ENCODE measurements around the gene SFMBT2.

The SFMBT2 gene

GRCh38 chr10:7298495-7298894 is 112.3 kb downstream of the SFMBT2 start:
- DNase-seq (ENCODE audit: low read depth): no peak

- DNase-seq (ENCODE audit: low read depth): no peak
These were observed 113.7 kb downstream of the SFMBT2 start for GRCh38 chr10:7297094-7297493.

GRCh38 chr10:7296648-7297047 is 114.2 kb downstream of the SFMBT2 start:
- DNase-seq (ENCODE audit: low read depth): no peak

- DNase-seq (ENCODE audit: low read depth): no peak
These were observed 114.8 kb downstream of the SFMBT2 start for GRCh38 chr10:7296076-7296475.

- DNase-seq (ENCODE audit: low read depth): no peak
These were observed 117.4 kb downstream of the SFMBT2 start for GRCh38 chr10:7293378-7293920.

GRCh38 chr10:7291487-7292270 is 119.2 kb downstream of the SFMBT2 start:
- DNase-seq (ENCODE audit: low read depth): no peak

- DNase-seq (ENCODE audit: low read depth): no peak
These were observed 122.7 kb downstream of the SFMBT2 start for GRCh38 chr10:7288060-7288690.

- DNase-seq (ENCODE audit: low read depth): no peak
These were observed 123.5 kb downstream of the SFMBT2 start for GRCh38 chr10:7287377-7287776.

- no peak for DNase-seq (ENCODE audit: low read depth)
These were observed 125.1 kb downstream of the SFMBT2 start for GRCh38 chr10:7285522-7286322.

GRCh38 chr10:7283246-7283645 is 127.6 kb downstream of the SFMBT2 start:
- DNase-seq (ENCODE audit: low read depth): no peak

- no peak for DNase-seq (ENCODE audit: low read depth)
These were observed 128.4 kb downstream of the SFMBT2 start for GRCh38 chr10:7282457-7282856.

- DNase-seq (ENCODE audit: low read depth): no peak
These were observed 129.4 kb downstream of the SFMBT2 start for GRCh38 chr10:7281429-7281828.

- DNase-seq (ENCODE audit: low read depth): no peak
These were observed 131.5 kb downstream of the SFMBT2 start for GRCh38 chr10:7279303-7279702.

GRCh38 chr10:7277867-7278266 is 133.0 kb downstream of the SFMBT2 start:
- no peak for DNase-seq (ENCODE audit: low read depth)

- no peak for DNase-seq (ENCODE audit: low read depth)
These were observed 133.4 kb downstream of the SFMBT2 start for GRCh38 chr10:7277432-7277831.

- DNase-seq (ENCODE audit: low read depth): no peak
These were observed 134.9 kb downstream of the SFMBT2 start for GRCh38 chr10:7275761-7276440.

- no peak for DNase-seq (ENCODE audit: low read depth)
These were observed 136.5 kb downstream of the SFMBT2 start for GRCh38 chr10:7274293-7274692.

- DNase-seq (ENCODE audit: low read depth): no peak
These were observed 138.8 kb downstream of the SFMBT2 start for GRCh38 chr10:7272008-7272407.

GRCh38 chr10:7269988-7270387 is 140.8 kb downstream of the SFMBT2 start:
- no peak for DNase-seq (ENCODE audit: low read depth)

- no peak for DNase-seq (ENCODE audit: low read depth)
These were observed 143.7 kb downstream of the SFMBT2 start for GRCh38 chr10:7267142-7267541.

GRCh38 chr10:7265396-7266123 is 145.3 kb downstream of the SFMBT2 start:
- DNase-seq (ENCODE audit: low read depth): no peak

Measured in stimulated activated CD8-positive, alpha-beta memory T cell treated with anti-CD3 and anti-CD28 coated beads, Interleukin-7, amount 100 ng/mL, for 24 hours (primary cell).